WI38 (cell line): ENCODE results near the gene SH2D6.

ENCODE experiments used
- H3K4me3 ChIP-seq: 2 replicates; pipeline ENCODE4 v1.5.1; 2011; ENCODE audit warnings: low read depth, mild to moderate bottlenecking, control low read depth, low read length
- CTCF ChIP-seq: IDR thresholded peaks from 2 replicates; pipeline ENCODE4 v1.5.1; 2012; ENCODE audit warnings: low read depth, mild to moderate bottlenecking, control low read depth, low read length

Gene SH2D6

GRCh38 chr2:85398426-85399182 lies 19.9 kb upstream of the SH2D6 start:
- no peak overlapping the region for H3K4me3 ChIP-seq
- TF ChIP-seq CTCF, result no peak

- no peak for TF ChIP-seq CTCF
- no peak overlapping the region for H3K4me3 ChIP-seq
These were observed 19.4 kb upstream of the SH2D6 start for GRCh38 chr2:85399183-85399455.

- no peak for TF ChIP-seq CTCF
- H3K4me3 ChIP-seq, result no peak overlapping the region
These were observed 18.5 kb upstream of the SH2D6 start for GRCh38 chr2:85400023-85400422.

GRCh38 chr2:85400541-85401463 lies 17.7 kb upstream of the SH2D6 start:
- H3K4me3 ChIP-seq, result no peak overlapping the region
- no peak for TF ChIP-seq CTCF

- no peak overlapping the region for H3K4me3 ChIP-seq
- TF ChIP-seq CTCF, result no peak
These were observed 17.1 kb upstream of the SH2D6 start for GRCh38 chr2:85401464-85401805.

- no peak overlapping the region for H3K4me3 ChIP-seq
- TF ChIP-seq CTCF, result no peak
These were observed 16.7 kb upstream of the SH2D6 start for GRCh38 chr2:85401844-85402243.
